HK-2 (cell line): ENCODE results near the gene GFRA1.

Experiments used
- DNase-seq: peaks from one replicate; pipeline ENCODE4 v3.0.0-alpha.2; 2018; ENCODE audit not compliant: unreplicated experiment

GFRA1 gene, protein sequence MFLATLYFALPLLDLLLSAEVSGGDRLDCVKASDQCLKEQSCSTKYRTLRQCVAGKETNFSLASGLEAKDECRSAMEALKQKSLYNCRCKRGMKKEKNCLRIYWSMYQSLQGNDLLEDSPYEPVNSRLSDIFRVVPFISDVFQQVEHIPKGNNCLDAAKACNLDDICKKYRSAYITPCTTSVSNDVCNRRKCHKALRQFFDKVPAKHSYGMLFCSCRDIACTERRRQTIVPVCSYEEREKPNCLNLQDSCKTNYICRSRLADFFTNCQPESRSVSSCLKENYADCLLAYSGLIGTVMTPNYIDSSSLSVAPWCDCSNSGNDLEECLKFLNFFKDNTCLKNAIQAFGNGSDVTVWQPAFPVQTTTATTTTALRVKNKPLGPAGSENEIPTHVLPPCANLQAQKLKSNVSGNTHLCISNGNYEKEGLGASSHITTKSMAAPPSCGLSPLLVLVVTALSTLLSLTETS

DNA sequence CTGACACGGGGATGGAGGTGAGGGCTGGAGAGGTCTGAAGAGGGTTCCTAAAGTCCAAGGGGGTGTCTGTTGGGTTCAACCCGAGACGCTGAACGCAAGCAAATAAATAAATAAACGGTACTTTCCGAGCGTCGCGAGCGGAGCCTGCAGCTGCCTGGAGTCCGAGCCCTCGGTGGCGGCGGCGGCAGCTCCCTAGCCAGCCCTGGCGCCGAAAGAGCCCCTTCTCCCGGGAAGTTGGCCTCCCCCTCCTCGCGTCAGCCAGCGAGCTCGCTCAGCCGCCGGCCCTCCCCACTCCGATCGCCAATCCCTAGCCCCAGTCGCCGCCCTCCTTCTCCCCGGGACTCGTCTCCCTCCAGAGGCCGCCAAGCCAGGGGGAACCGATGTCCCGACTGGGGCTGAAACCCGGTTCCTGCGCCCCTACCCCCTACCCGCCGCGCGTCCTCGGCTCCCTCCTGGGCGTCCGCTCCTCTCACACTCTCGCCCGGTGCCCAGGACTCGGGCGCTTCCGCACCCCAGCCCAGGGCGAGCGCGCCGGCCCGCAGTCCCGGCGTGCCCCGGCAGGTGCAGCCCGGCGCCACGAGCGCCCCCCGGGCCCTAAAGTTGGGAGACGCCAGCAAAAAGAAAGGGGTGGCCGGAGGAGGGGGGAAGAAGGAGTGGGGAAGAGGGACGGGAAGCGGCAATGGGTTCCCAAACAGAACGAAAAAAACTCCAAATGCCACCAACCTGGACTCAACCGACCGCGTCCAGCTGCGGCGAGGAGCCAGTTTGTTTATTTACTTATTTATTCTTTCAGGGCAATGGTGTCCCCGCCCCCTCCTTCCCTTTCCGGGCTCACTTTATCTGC is at the start of gene GFRA1:
TSS of gene GFRA1 (minus strand) at position 767 of the 844 bp plus-strand sequence. CDS start 1,177 bp downstream, outside the sequence.
- peak; percentile 71 for DNase-seq

DNA sequence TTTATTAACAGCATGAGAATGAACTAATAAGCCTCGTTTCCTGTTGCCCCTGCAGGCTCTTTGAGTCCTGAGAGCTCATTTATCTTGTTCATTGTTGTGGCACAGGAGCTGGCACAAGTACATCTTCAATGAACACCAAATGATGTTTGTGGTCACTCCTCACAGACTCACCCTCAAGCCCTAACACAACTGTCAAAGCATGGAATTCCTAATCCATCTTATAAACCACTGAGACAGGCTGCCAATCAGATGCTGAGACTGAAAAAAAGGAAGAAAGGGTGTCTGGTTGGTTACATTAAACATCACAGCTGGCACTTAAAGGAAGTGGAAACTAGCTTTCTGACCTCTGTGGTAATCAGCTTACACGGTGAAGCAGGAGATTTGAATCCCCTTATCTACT is 43.5 kb upstream of the GFRA1 start:
- no peak for DNase-seq

DNA sequence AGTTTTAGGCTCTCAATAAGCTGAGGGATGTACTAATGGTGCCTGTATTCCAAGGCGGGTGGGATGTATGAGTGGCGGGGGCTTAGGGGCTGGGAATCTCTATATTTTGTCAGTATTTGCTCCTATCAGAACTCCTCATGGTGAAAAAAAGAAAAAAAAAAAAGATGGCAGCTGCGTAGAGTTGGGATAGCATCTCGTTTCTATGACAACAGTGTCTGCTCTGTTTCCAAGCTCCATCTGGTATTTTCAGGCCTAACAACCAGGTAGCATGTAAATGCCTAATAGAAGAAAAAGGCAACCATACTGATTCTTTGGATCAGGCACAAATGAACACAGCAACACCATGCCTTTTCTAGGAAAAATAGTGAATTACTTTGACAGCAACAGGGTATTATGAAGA is 39.5 kb upstream of the GFRA1 start:
- no peak for DNase-seq

DNA sequence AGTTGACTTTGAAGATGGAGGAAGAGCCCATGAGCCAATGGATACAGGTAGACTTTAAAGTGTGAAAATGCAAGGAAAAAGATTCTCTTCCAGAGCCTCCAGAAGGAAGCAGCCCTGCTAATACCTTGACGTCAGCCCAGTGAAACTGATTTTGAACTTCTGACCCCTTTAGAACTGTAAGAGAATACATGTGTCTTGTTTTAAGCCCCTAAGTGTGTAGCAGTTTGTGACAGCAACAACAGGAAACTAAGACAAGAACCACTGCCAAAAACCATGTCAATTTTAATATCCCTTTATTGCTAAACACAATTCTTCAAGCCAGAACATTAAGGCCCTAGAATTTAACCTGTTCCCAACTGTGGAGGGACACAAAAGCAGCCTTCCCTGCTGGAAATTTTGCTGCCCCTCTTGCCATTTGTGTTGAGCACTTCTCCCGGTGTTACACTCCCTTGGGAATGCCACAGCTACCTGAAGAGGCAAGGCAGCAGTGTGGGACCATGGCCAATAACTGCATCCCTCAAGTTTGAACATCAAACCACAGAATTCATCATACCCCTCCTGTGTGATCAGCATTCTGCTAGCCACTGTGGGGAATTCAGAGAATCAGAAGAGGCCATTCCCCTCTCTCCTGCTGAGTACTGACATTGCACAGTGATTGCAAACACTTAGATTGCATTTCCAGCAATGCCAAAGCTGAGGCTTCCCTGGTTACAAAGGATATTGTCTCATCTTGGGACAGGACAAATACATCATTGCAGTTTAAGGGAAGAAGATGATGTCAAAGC is 38.9 kb upstream of the GFRA1 start:
- no peak for DNase-seq

DNA sequence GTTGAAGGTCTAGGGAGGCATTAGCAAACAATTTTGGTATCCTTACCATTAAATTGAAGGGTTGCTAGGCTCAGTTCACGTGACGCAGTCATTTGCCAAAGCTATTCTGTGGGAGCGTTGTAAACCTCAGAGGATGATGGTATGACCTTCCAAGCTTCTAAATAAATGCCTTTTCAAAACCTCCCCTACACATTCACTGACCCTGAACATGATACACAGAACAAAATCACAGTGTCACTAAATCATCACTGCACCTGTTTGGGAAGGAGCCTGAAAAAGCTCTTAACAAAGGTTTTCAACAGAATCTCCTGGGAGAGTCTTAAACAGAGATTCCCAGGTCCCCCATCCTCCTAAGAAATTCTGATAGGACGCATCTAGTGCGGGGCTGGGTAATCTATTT is 38.0 kb upstream of the GFRA1 start:
- DNase-seq, result no peak

DNA sequence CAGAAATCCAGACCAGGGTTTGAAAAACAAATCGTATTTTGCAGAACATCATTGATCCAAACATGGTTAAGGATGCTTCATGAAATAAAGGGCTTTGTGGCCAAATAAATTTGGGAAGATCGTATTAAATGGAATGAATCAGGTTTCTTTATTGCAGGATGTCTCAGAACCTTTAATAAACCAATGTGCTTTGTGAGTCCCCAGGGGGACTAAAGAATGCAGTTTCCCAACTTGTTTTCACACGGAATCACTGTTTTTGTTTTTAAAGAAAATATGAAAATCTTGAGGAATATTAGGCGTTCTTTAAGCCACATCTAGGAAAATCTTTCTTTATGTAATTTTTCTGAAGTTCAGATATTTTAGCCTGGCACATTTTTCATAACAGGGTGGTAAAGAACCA is 34.4 kb upstream of the GFRA1 start:
- DNase-seq, result no peak

DNA sequence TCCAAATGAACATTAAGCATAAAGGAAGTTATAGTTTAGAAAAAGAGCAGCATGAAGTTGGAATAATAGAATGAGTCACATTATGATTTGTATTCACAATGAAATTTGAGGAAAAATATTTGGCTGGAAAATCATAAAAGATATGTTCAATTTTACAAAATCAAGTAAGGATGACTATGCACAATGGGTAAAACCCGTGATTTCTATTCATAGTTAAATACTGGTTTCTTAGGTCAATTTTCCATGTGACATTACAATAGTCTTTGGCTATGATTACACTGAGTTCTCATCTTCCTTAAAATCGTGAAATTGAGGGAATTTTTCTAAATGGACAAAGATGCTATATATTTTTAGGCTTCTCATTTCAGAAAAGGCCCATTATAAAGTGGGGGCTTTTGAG is 33.8 kb upstream of the GFRA1 start:
- DNase-seq, result no peak

DNA sequence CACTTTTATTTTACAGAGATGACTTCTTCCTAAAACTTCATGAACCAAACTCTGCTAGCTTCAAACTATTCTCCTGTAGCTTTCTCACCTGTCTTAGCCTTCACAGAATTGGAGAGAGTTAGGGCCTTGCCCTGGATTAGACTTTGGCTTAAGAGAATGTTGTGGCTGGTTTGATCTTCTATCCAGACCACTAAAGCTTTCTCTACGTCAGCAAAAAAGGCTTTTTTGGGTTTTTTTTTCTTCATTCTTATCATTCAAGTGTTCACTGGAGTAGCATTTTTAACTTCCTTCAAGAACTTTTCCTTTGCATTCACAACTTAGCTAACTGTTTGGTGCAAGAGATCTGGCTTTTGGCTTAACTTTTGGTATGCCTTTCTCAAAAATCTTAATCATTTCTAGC is 31.9 kb upstream of the GFRA1 start:
- no peak for DNase-seq

DNA sequence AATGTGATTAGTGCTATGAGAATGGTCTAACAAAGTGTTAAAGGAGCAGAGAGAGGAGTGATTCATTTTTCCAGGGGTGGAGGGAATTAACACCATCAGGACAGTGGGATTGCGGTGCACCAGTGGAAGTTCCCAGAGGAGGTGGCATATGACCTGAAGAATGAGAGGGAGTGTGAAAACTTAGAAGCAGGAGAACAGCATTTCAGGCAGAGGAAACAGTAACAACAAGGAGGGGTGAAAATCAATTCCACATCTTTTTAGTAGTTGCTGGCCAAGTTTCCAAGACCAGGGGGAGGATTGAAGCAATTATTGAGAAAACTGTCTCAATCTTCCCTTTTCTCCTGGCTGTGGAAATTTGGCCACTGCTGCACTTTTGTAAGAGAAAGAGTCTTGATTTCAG is 27.5 kb upstream of the GFRA1 start:
- no peak for DNase-seq

DNA sequence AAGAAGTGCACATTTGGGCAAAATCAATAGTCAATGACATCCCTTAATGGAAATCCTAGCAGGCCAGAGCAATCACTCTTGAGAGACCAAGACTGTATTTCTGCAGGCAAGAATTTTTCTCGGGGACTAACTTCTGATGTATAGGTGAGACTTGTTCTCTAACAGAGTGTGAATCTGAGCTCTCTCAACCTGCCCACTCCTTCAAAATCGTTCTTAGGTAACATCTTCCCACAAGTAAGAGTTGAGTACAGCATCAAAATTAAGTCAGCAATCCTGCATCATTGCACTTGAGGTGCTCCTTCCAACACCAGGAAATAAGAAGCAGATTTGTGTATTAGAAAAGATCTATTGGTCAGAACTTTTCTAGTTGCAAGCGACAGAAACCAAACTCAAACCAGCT is 25.6 kb upstream of the GFRA1 start:
- DNase-seq, result no peak

DNA sequence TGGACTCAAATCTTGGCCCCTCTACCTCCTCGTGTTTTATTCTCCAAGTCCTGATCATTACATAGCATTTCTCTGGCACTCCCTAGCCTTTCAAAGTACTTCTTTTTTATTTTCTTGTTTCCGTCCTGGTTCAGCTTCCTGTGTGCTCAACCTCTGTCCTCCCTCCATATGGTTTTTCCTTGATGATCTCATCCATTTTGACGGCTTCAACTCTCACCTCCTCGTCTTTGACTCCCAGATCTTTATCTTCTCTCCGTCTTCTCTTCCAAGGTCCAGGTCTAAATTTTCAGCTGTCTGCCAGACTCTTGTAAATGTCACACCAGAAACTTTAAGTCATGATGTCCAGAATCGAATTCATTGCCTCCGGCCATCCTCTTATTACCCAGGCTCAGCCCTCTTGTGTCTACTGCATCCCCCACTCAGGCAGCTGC is 23.3 kb upstream of the GFRA1 start:
- no peak for DNase-seq

DNA sequence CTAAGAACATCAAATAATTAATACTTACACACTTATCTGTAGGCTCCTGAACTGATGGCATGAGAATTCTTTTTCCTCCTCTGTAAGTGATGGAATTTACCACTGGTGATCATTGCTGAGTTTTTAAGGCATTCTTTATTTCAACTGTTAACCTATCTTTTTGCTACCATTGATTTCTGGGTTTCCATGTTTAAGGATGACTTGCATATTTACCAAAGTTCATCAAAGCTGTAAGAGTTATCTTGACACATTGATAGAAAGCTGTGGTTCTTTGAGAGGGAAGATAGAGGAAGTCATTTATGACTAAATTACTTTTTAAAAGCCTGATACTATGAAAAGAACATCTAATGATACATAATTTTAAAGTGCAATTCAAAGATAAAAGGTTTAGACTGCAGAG is 19.5 kb upstream of the GFRA1 start:
- no peak for DNase-seq

DNA sequence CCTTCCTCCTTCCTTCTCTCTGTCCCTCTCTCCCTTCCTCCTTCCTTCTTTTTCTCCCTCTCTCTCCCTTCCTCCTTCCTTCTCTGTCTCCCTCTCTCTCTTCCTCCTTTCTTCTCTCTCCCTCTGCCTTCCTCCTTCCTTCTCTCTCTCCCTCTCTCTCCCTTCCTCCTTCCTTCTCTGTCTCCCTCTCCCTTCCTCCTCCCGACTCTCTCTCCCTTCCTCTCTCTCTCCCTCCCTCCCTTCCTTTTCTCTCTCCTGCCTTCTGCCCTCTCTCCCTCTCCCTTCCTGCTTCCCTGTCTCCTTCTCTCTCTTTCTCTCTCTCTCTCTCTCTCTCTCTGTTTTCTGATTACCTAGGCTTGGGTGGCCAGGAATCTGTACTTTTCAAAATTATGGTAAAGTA is 16.6 kb upstream of the GFRA1 start:
- no peak for DNase-seq

DNA sequence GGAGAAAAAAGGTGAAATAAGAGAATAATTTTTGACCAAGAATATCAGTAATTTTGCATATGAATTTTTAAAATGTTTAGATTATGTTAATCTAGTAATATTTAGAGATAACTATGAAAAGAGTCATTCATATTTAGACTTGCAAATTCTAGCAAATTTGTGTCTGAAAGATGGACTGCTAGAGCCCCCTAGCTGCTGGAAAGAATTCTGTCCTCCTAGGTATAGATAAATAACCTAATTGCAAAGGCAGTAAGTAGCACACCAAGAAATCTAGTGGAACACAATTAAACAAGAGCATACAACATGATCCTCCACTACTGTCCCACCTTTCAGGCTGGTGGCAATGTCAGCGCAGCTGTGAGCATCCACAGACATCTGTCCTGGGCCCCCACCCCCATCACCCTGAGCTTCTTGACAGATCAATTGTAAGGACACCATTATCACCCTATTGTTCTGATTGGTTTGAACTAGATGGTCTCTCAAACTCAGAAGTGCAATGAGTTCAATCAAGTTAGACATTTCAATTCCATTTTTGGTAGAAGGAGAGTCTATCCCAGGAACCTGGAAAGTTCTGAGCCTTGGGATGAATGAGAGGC is 15.0 kb upstream of the GFRA1 start:
- peak; percentile 44 for DNase-seq

DNA sequence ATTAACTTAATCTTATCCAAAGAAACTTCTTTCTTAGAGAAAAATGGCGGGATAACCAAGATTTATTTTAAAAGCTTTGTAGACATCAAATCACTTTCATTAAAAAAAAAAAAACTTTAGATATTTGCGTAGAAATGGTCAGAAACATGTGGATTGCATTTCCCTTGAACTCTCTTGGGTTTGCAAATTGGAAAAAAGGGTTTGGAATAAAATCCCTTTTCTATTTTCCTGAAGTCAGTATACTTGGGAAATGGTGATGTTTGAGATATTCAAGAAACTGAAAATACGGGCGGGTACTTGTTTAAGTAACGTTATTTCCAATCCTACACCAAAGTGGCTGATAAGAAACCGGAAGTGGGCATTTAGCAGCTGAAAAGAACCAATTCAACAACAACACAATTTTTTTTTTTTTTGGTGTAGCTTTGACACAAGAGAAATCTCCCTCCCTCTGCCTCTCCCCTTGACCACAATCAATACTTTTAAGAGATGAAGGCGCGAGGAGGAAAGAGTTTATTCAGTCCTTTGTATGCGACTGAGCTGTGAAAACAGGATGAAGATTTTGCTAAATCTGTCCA is 13.7 kb upstream of the GFRA1 start:
- DNase-seq, result no peak

DNA sequence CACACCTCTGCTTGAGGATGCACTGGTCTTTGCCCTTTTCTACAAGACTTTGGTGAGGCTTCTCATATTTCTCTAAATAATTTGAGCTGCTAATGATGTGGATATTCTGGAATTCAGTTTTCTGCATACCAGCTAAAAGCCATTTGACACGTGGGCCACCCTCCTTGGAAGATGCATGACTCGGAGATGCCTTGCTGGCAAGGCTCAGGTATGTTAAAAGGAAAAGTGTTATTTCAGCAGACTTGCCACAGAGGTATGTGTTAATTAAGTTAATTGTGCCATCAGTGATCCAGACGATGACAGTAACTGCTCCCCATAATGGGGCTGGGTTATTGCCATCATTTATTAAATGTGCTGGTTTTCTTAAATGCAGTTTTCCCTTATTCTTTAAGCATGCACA is 8.8 kb upstream of the GFRA1 start:
- DNase-seq, result no peak

DNA sequence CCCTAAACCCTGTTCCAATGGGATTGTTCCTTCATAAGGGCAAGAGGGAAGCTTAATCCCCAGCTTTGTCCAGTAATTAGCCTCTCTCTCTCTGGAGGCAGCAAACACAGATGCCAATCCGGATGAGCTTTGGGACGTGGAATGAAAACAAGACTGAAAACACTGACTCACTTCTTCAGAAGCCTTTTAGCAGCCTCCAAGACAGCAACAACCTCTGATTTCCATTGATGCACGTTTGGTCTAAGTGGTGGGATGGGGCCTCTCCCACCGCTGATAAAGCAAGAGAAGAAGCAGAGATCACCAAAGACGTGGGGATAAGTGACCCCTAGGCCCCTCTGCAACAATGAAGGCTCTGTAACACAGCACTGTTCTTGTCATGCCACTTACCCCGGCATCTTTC is 5.8 kb upstream of the GFRA1 start:
- no peak for DNase-seq

DNA sequence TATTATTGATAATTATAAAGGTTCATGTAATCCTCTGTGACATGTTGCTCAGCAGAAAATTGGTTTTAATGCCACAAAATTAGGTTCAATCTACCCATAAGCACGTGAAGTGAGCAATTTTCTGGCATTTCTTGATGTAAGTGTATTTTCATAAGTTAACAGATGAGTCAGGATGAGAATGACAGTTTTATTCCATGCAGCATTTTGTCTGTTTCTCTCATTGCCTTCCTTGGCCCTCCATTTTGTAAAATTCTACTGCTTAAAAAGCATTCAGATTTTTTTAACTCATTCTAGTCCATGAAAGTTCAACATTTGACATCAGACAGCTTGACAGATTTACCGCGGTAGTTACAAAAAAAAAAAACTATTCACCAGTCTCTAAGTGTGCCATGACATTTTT is 4.0 kb upstream of the GFRA1 start:
- DNase-seq, result no peak

DNA sequence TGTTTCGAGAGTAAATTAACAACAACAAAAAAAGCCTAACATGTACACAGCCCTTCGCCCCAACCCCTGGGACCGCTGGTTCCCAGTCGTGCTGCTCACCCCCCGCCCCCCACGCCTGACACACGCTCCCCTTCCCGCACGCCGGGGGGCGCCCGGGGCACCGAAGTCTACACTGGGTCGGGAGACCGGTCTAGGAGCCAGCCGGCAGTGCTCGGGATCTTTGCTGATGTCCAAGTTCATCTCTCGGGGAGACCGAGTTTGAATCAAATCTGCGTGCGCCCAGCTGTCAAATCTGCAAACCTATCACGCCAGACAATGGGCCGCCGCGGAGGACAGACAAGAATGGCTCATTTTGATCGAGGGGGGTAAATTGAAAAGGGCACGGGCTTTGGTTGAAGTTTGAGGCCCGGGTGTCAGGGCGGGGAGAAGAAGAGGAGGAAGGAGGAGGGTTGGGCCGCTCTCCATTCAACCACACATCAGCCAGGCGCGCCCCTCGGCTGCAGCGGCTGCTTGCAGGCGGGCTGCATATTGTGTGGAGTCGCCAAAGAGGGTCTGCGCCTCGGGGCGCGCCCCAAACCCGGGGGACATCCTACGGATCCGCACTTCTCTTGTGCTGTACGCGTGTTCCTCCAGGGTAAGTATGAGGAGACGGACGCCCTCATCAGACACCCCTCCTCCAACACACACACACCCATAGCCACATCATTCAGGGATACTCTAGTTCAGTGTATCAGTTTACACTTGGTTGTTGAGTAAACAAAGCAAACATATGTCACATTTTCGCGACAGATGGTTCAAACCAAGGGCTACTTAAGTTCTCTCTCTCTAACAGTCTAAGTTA is 1.3 kb upstream of the GFRA1 start:
- peak; percentile 73 for DNase-seq
